SK-N-SH treated with all-trans-retinoic acid at 6 μM for 48 hours (cell line): ENCODE results near the gene MACF1.

Experiments used
- ATAC-seq: fragments of 200-7000 bp; cut with Tn5 transposase; 3 replicates; pipeline ENCODE4 v1.9.1; 2020; ENCODE audit warnings: mild to moderate bottlenecking, moderate library complexity
- ARNTL ChIP-seq: fragments of 450-650 bp; formaldehyde crosslinking; IDR thresholded peaks from 2 replicates; pipeline ENCODE4 v1.5.0; 2020; ENCODE audit warnings: low read depth, mild to moderate bottlenecking, moderate library complexity, borderline replicate concordance
- BACH2 ChIP-seq: fragments of 250-450 bp; sonication (Bioruptor Pico); IDR thresholded peaks from 2 replicates; pipeline ENCODE4 v1.9.0; 2021; ENCODE audit warnings: mild to moderate bottlenecking, borderline replicate concordance
- CSDC2 ChIP-seq: fragments of 250-450 bp; sonication (Bioruptor Pico); IDR thresholded peaks from 2 replicates; pipeline ENCODE4 v1.5.0; 2020; ENCODE audit warnings: mild to moderate bottlenecking, moderate library complexity
- ESRRG ChIP-seq: fragments of 250-450 bp; sonication (Bioruptor Pico); IDR thresholded peaks from 2 replicates; pipeline ENCODE4 v1.6.1; 2021; ENCODE audit warnings: mild to moderate bottlenecking
- GLIS3 ChIP-seq: fragments of 250-450 bp; sonication (Bioruptor Pico); IDR thresholded peaks from 2 replicates; pipeline ENCODE4 v1.5.0; 2020; ENCODE audit warnings: mild to moderate bottlenecking, moderate library complexity
- ISL1 ChIP-seq: fragments of 250-450 bp; sonication (Bioruptor Pico); IDR thresholded peaks from 2 replicates; pipeline ENCODE4 v2.1.2; 2022; ENCODE audit warnings: mild to moderate bottlenecking, moderate library complexity
- OSR1 ChIP-seq: fragments of 250-450 bp; sonication (Bioruptor Pico); IDR thresholded peaks from 2 replicates; pipeline ENCODE4 v1.8.0; 2022; ENCODE audit warnings: moderate library complexity, mild to moderate bottlenecking, inconsistent platforms
- PPARA ChIP-seq: fragments of 250-450 bp; sonication (Bioruptor Pico); IDR thresholded peaks from 2 replicates; pipeline ENCODE4 v1.5.0; 2020; ENCODE audit warnings: mild to moderate bottlenecking, borderline replicate concordance
- RARB ChIP-seq: fragments of 250-450 bp; sonication (Bioruptor Pico); IDR thresholded peaks from 2 replicates; pipeline ENCODE4 v1.8.0; 2021; ENCODE audit warnings: mild to moderate bottlenecking, moderate library complexity
- SNAI2 ChIP-seq: fragments of 250-450 bp; sonication (Bioruptor Pico); IDR thresholded peaks from 2 replicates; pipeline ENCODE4 v1.5.0; 2020; ENCODE audit warnings: mild to moderate bottlenecking, moderate library complexity
- TCF4 ChIP-seq: fragments of 250-450 bp; sonication (Bioruptor Pico); IDR thresholded peaks from 2 replicates; pipeline ENCODE4 v1.8.0; 2021; ENCODE audit warnings: mild to moderate bottlenecking, moderate library complexity, borderline replicate concordance
- TOX ChIP-seq: fragments of 250-450 bp; sonication (Bioruptor Pico); IDR thresholded peaks from 2 replicates; pipeline ENCODE4 v1.8.0; 2021; ENCODE audit warnings: mild to moderate bottlenecking, moderate library complexity, borderline replicate concordance
- ZC3H10 ChIP-seq: fragments of 250-450 bp; sonication (Bioruptor Pico); IDR thresholded peaks from 2 replicates; pipeline ENCODE4 v1.5.1; 2021; ENCODE audit warnings: mild to moderate bottlenecking, moderate library complexity
- ZFP3 ChIP-seq: fragments of 250-450 bp; sonication (Bioruptor Pico); IDR thresholded peaks from 2 replicates; pipeline ENCODE4 v1.5.0; 2020; ENCODE audit warnings: mild to moderate bottlenecking, moderate library complexity
- ZFP30 ChIP-seq: fragments of 450-650 bp; formaldehyde crosslinking; IDR thresholded peaks from 2 replicates; pipeline ENCODE4 v1.5.0; 2022; ENCODE audit warnings: mild to moderate bottlenecking, moderate library complexity
- ZNF565 ChIP-seq: fragments of 450-650 bp; formaldehyde crosslinking; conservative IDR thresholded peaks from 2 replicates; pipeline ENCODE4 v1.5.0; 2020; ENCODE audit warnings: low read depth, mild to moderate bottlenecking, moderate library complexity
- ZNF70 ChIP-seq: fragments of 450-650 bp; formaldehyde crosslinking; IDR thresholded peaks from 2 replicates; pipeline ENCODE4 v1.5.0; 2020; ENCODE audit warnings: mild to moderate bottlenecking, moderate library complexity
- ZNF8 ChIP-seq: fragments of 450-650 bp; formaldehyde crosslinking; IDR thresholded peaks from 2 replicates; pipeline ENCODE4 v1.5.0; 2020; ENCODE audit warnings: mild to moderate bottlenecking, moderate library complexity
- TF ChIP-seq, protein P1 (sequence below): fragments of 250-450 bp; sonication (Bioruptor Pico); IDR thresholded peaks from 2 replicates; pipeline ENCODE4 v1.5.1; 2021; ENCODE audit warnings: mild to moderate bottlenecking, moderate library complexity
- TF ChIP-seq, protein P2 (sequence below): fragments of 250-450 bp; sonication (Bioruptor Pico); IDR thresholded peaks from 2 replicates; pipeline ENCODE4 v1.5.0; 2020; ENCODE audit warnings: mild to moderate bottlenecking, moderate library complexity
- TF ChIP-seq, protein P3 (sequence below): fragments of 250-450 bp; sonication (Bioruptor Pico); IDR thresholded peaks from 2 replicates; pipeline ENCODE4 v1.8.0; 2020; ENCODE audit warnings: mild to moderate bottlenecking, moderate library complexity, borderline replicate concordance

MACF1 gene

DNA sequence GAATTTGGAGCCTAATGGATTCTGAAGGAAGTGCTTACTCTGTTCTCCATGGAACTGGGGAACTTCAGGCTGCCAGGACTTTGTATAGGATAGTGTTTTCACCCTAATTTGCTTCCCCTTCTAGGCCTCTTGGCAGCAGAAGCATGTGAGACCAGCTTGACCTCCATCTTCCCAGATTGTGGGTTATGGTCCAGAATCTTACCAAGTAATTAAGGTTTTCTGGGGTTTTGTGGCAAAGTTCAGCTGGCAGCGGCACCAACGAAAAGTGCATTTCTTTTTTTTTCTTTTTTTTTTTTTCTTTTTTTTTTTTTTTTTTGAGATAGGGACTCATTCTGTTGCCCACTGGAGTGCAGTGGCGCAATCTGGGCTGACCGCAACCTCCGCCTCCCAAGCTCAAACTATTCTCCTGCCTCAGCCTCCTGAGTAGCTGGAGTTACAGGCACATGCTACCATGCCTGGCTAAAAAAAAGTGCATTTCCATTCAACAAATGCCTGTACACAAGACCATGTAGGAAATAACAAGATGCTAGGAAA, 283.6 kb downstream of the MACF1 start:
- no peak for ATAC-seq
- TF ChIP-seq SNAI2 (CRISPR knock-in tag) = no peak
- no peak for TF ChIP-seq GLIS3 (CRISPR knock-in tag)
- TF ChIP-seq, protein P1, sequence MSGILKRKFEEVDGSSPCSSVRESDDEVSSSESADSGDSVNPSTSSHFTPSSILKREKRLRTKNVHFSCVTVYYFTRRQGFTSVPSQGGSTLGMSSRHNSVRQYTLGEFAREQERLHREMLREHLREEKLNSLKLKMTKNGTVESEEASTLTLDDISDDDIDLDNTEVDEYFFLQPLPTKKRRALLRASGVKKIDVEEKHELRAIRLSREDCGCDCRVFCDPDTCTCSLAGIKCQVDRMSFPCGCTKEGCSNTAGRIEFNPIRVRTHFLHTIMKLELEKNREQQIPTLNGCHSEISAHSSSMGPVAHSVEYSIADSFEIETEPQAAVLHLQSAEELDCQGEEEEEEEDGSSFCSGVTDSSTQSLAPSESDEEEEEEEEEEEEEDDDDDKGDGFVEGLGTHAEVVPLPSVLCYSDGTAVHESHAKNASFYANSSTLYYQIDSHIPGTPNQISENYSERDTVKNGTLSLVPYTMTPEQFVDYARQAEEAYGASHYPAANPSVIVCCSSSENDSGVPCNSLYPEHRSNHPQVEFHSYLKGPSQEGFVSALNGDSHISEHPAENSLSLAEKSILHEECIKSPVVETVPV (CRISPR knock-in tag) = no peak

DNA sequence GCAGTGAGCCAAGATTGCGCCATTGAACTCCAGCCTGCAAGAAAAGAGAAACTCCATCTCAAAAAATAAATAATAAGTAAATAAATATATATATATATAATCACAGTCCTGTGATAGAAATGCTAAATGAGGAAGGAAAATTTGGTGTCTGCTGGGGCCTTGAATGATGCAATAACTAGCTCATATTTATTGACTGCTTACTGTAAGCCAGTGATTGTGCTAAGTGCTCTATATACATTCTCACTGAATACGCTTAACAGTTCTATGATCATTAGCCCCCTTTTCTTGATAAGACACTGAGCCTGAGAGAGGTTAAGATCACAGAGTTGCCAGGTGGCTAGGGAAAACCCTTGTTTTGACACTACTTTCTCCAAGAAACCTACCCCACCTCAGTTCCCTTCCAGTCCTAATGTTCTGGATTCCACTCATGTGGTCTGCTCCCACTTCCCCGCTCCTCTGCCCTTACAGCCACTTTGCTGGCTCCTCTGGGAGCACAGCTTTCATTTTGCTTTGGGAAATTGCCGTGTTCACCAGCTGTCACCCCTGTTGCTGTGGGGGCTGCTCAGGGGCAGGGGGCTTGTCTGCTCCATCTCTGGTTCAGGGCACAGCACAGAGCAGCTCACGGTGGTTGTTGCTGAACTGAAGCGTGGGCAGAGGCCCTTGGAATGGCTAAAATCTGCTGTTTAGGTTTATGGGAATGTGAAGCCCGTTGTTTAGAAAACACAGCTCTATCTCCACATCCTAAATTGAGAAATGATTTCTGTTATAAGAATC, 284.5 kb downstream of the MACF1 start:
- no peak for ATAC-seq
- TF ChIP-seq ZNF565 (no peak), ZNF70 (CRISPR knock-in tag) (no peak), PPARA (no peak), ZFP30 (CRISPR knock-in tag) (no peak), OSR1 (CRISPR knock-in tag) (no peak), TOX (CRISPR knock-in tag) (no peak), GLIS3 (CRISPR knock-in tag) (no peak), ISL1 (CRISPR knock-in tag) (no peak), SNAI2 (CRISPR knock-in tag) (no peak), ZNF8 (CRISPR knock-in tag) (no peak), BACH2 (CRISPR knock-in tag) (no peak)
- TF ChIP-seq, protein P2, sequence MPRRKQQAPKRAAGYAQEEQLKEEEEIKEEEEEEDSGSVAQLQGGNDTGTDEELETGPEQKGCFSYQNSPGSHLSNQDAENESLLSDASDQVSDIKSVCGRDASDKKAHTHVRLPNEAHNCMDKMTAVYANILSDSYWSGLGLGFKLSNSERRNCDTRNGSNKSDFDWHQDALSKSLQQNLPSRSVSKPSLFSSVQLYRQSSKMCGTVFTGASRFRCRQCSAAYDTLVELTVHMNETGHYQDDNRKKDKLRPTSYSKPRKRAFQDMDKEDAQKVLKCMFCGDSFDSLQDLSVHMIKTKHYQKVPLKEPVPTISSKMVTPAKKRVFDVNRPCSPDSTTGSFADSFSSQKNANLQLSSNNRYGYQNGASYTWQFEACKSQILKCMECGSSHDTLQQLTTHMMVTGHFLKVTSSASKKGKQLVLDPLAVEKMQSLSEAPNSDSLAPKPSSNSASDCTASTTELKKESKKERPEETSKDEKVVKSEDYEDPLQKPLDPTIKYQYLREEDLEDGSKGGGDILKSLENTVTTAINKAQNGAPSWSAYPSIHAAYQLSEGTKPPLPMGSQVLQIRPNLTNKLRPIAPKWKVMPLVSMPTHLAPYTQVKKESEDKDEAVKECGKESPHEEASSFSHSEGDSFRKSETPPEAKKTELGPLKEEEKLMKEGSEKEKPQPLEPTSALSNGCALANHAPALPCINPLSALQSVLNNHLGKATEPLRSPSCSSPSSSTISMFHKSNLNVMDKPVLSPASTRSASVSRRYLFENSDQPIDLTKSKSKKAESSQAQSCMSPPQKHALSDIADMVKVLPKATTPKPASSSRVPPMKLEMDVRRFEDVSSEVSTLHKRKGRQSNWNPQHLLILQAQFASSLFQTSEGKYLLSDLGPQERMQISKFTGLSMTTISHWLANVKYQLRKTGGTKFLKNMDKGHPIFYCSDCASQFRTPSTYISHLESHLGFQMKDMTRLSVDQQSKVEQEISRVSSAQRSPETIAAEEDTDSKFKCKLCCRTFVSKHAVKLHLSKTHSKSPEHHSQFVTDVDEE (CRISPR knock-in tag) = no peak

DNA sequence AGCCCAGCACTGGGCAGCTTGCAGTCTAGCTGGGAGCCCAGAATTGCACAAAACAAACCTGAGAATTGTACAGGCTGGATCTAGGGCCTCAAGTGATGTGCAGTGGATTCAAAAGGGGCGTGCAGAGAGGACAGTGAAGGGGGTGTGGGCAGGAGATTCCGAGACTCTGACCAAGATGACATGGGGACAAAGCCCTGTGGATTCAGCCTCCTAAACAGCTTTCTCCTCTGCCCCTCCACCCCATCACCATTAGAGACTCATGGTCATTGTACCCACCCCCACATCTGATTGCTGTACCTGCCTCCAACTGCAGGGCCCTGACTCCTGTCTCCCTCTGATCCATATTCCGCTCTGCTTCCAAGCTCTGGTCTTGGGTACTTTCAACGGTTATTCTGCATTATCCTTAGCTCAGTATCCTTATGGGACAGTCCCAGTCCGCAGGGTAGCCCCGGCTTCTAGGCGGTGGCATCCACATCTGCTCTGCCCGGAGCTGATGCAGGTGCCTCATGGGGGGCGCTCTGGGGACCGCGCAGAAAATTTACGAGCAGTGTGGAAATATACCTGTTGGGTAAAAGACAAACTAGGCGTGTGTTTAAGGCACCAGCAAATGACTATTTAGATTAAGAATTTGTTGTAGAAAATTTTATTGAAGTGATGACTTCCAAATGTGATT, 285.2 kb downstream of the MACF1 start:
- peak; percentile 15 for ATAC-seq
- TF ChIP-seq ZFP3 (no peak), TCF4 (no peak), RARB (CRISPR knock-in tag) (no peak), OSR1 (CRISPR knock-in tag) (no peak), ISL1 (CRISPR knock-in tag) (no peak), ZNF565 (no peak), SNAI2 (CRISPR knock-in tag) (no peak), ARNTL (CRISPR knock-in tag) (no peak), CSDC2 (no peak), GLIS3 (CRISPR knock-in tag) (no peak), ZNF70 (CRISPR knock-in tag) (no peak), ZNF8 (CRISPR knock-in tag) (no peak), BACH2 (CRISPR knock-in tag) (no peak)
- TF ChIP-seq, protein P2 (CRISPR knock-in tag) = no peak

DNA sequence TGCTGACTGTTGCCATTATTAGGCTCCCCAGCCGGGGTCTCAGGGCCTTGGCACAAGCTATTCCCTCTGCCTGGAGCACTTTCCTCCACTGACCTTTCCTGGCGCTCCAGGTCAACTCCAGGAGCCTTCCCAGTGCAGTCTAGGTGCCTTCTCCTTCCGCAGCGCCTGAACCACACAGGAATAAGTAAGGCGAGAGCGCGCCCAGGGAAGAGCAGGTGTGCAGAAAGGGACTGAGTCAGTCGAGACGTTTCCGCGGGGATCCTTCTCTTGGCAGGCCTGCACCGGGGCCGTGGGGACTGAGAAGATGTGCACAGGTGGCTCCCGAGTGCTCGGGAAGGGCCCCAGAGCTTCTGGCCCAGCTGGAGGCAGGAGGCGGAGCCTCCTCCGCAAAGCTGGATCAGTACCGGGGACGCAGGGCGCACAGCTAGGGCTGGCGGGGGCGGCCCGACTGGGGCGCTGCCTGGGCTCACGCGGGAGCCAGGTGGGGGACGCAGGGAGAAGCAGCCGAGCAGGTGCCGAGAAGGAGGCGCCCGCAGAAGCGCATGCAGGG, 286.2 kb downstream of the MACF1 start:
- peak; percentile 5 for ATAC-seq
- TF ChIP-seq ZC3H10 (CRISPR knock-in tag) (no peak), ZNF8 (CRISPR knock-in tag) (no peak), ESRRG (CRISPR knock-in tag) (no peak), RARB (CRISPR knock-in tag) (no peak), PPARA (no peak), ISL1 (CRISPR knock-in tag) (no peak), ZNF565 (no peak), OSR1 (CRISPR knock-in tag) (no peak), ZFP30 (CRISPR knock-in tag) (no peak), ARNTL (CRISPR knock-in tag) (no peak)
- TF ChIP-seq, protein P3, sequence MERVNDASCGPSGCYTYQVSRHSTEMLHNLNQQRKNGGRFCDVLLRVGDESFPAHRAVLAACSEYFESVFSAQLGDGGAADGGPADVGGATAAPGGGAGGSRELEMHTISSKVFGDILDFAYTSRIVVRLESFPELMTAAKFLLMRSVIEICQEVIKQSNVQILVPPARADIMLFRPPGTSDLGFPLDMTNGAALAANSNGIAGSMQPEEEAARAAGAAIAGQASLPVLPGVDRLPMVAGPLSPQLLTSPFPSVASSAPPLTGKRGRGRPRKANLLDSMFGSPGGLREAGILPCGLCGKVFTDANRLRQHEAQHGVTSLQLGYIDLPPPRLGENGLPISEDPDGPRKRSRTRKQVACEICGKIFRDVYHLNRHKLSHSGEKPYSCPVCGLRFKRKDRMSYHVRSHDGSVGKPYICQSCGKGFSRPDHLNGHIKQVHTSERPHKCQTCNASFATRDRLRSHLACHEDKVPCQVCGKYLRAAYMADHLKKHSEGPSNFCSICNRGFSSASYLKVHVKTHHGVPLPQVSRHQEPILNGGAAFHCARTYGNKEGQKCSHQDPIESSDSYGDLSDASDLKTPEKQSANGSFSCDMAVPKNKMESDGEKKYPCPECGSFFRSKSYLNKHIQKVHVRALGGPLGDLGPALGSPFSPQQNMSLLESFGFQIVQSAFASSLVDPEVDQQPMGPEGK (CRISPR knock-in tag) = no peak
- TF ChIP-seq, protein P1 (CRISPR knock-in tag) = no peak
- TF ChIP-seq, all 23 proteins: peak for 0
